T47D (cell line): ENCODE results near the gene PAQR9.

ENCODE experiments used
- DNase-seq, 2 experiments: peaks; one replicate each; pipeline versions ENCODE4 v3.0.0 to v3.0.0-alpha.2; 2011 to 2012; ENCODE audit warnings: low read depth in 1 of 2, low spot score in 1 of 2
- JUND ChIP-seq: IDR thresholded peaks from 2 replicates; pipeline ENCODE4 v1.6.1; 2012; ENCODE audit warnings: low read depth
- in situ Hi-C: cut with HindIII; loops from 2 replicates; pipeline ENCODE4 v1.10.0; 2016; ENCODE audit warnings: low sequenced_read_pairs, low pct_unique_long_range_greater_than_20kb

Gene PAQR9

GRCh38 chr3:142940472-142940871 is 23.0 kb downstream of the PAQR9 start:
- in situ Hi-C loops, result no loop called here
- DNase-seq, result peak in 1 of 2 experiments; percentile 9
- TF ChIP-seq JUND, result no peak

- in situ Hi-C loops, result no loop called here
- TF ChIP-seq JUND, result no peak; the same call in 1 of the 2 replicates
- peak in 1 of 2 experiments; percentile 55 for DNase-seq
Observed at GRCh38 chr3:142940000-142940399, 23.5 kb downstream of the PAQR9 start.

DNA sequence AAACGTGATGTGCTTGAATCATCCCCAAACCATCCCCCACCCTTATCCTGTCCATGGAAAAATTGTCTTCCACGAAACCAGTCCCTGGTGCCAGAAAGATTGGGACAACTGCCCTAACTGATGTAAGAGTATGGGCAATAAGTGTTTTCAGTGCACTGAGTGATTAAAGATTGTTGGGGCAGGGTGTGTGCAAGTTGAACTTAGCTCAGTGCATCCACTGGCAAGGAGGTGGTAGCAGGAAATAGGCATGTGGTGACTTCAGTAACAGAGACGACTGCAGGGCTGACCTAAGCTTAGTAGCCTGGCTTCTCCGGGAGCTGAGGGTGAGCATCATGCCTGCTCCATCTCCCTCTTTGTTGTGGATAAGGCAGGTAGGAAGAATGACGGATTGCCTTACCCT is 27.5 kb downstream of the PAQR9 start:
- DNase-seq, result no peak
- no peak for TF ChIP-seq JUND
- in situ Hi-C loops, result no loop called here

DNA sequence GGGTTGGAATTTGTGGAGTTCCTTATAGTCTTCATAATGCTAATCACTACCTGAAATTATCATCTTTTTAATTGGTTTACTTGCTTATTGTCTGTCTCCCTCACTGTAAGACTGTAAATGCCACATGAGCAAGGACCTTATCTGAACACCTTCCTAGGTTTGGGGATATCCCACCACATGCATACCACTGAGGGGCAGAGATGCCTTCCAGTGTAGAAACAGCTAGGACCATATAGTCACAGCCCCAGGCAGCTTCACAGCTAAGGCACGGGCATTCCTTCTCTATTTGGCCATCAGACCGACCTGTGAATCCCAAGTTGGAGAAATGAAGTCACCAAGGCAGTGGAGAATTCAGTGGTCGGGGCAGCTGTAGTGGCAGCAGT is 28.6 kb downstream of the PAQR9 start:
- in situ Hi-C loops, result no loop called here
- no peak for TF ChIP-seq JUND
- DNase-seq, result no peak

- no peak for DNase-seq
- TF ChIP-seq JUND, result no peak
- in situ Hi-C loops, result no loop called here
Observed at GRCh38 chr3:142934128-142934886, 29.2 kb downstream of the PAQR9 start.

DNA sequence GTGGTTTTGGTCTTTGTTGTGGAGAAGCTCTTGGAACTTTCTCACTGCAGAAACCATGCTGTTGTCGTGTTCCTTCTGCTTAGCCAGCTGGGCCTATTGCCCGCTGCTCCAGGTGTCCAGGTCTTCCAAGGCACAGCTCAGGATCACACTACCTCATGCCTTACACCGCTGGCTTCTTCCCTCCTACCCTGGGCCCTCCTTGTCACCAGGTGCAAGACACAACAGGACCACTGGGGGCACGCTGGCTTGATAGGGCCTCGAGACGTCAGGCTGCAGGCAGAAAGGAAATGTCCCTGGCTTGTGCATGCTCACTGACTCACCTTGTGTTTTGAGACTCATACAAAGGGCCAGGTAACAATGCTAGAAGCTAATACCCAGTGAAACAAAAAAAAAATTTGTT is 32.3 kb downstream of the PAQR9 start:
- DNase-seq, result peak in 1 of 2 experiments; percentile 20
- in situ Hi-C loops, result no loop called here
- no peak for TF ChIP-seq JUND

DNA sequence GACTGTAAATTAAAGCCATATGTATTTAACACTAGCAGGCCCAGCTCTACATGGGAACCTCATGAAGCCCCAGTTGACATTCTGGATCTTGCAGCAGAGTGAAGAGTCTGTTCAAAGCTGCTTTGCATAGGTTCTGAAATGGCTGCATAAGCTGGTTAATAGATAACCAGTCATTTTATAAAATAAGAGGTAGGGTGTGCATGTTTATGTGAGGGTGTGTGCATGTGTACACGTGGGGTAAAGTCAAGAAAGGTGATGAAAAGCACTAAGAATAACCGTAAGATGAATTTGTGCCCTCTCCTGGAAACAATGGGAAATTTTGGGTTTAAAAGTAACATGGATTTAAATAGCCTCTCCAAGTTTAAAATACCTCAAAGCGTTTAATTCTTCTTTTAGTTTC is 33.0 kb downstream of the PAQR9 start:
- no peak for DNase-seq
- TF ChIP-seq JUND, result no peak
- in situ Hi-C loops, result no loop called here

DNA sequence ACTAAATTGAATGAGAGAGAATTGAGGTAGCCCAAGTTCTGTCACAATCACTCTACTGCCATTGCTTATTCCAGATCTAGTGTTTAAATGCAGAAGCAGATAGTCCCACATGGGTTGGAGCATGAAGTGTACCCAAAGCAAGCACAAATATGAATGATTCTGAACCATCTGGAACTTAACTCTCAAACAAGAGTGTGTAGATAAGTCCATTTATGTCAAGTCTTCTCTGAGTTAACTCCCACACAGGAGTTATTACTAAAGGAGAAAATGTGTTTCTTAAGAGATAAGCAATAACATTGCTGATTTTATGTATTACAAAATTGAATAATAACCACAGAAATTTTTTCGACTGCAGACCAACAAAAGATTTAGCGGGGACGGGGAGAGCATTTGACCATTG is 33.6 kb downstream of the PAQR9 start:
- in situ Hi-C loops, result no loop called here
- DNase-seq, result no peak
- TF ChIP-seq JUND, result no peak

DNA sequence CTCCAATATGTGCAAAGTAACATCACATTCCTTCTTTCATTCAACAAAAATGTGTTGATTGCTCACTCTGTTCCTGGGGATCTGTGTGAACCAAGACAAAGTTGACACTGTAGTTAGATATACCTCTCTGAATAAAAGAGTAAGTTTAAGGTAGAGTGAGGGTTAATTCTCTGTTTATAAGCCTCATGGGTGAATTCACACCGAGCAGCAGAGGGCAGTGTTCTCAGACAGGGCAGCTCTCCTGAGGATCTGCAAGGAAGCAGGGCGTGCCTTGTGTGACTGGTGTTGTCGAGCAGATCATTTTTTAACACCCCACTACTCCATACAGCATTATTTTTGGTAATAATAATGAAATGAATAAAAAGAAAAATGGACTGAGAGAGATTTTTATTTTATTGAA is 34.4 kb downstream of the PAQR9 start:
- peak; percentile 58 to 84 for DNase-seq
- in situ Hi-C loops, result no loop called here
- no peak for TF ChIP-seq JUND

DNA sequence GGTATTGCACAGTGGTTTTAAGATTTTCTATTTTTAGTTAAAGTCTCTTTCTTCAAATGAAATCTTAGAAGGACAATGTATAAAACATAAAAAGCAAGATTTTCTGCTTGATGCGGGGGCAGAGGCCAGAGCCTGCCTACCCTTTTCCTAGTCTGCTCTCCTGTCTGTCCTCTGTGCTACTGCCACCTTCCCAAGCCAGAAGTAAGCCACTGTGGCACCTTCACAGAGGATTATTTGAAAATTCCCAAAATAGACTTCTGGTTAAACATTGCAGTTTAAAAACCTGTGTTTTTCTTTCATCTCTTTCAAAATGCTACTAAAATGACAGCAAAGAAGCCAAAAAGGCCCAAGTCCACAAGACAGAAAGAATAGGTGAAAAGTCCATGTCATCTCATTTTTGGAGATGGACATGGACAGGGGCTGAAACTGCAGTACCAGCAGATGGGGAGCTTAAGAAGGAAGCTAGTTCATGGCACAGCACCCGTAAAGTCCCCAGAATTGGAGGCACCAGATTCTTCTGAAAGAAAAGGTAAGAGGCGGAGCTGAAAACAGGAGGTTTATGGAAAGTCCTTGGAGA is 37.0 kb downstream of the PAQR9 start:
- DNase-seq, result no peak
- no peak for TF ChIP-seq JUND
- in situ Hi-C loops, result no loop called here

- TF ChIP-seq JUND, result no peak
- DNase-seq, result no peak
- in situ Hi-C loops, result no loop called here
Observed at GRCh38 chr3:142925140-142925539, 38.3 kb downstream of the PAQR9 start.

DNA sequence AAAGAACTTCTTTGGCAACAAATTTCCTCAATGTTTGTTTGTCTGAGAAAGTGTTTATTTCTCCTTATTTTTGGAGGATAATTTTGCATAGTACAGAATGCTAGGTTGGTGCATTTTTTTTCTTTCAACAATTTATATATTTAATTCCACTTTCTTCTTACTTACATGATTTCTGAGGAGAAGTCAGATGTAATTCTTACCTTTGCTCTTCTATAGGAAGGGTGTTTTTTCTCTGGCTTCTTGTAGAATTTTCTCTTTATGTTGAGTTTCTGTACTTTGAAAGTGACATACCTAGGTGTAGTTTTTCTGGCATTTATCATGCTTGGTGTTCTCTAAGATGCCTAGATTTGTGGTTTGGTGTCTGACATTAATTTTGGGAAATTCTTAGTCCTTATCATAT is 39.8 kb downstream of the PAQR9 start:
- no peak for TF ChIP-seq JUND
- no peak for DNase-seq
- in situ Hi-C loops, result no loop called here

- DNase-seq, result no peak
- no peak for TF ChIP-seq JUND
- in situ Hi-C loops, result no loop called here
Observed at GRCh38 chr3:142916605-142917004, 46.9 kb downstream of the PAQR9 start.

GRCh38 chr3:142915636-142916035 is 47.8 kb downstream of the PAQR9 start:
- DNase-seq, result no peak
- TF ChIP-seq JUND, result no peak
- in situ Hi-C loops, result no loop called here
